ENCODE results near the gene RALA.
"Not testable (repeated sequence)": the region's sequence is repeated elsewhere in the genome, so short reads cannot be mapped to it uniquely, and the experiment has no call there.

Gene RALA

DNA sequence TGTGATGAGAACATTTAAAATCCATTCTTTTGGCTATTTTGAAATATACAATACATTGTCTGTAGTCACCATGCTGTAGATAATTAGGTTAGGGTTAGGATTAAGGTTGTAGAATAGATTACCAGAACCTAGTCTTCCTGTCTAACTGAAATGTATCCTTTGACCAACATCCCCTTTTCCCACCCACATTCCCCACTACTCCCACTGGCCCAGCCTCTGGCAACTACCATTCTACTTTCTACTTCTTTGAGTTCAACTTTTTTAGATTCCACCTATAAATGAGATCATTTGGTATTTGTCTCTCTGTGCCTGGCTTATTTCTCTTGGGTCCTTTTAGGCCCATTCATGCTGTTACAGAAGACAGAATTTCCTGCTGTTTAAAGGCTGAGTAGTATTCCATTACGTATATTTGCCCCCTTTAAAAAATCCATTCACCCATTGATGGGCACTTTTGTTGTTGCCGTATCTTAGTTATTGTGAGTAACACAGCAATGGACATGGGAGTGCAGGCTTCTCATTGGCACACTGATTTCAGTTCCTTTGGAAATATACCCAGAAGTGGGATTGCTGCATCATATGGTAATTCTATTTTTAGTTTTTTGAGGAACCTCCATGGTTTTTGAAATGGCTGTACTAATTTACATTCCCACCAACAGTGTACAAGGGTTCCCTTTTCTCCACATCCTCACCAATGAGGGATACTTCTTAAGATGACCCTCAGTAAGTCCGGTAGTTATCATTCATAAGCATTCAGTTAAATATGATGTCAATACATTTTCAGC is 104.0 kb downstream of the RALA start:
- DNase-seq (ENCODE audit: low spot score): no peak

GRCh38 chr7:39732837-39733804 is 109.7 kb downstream of the RALA start:
- peak; percentile 94 for DNase-seq (ENCODE audit: low spot score)

DNA sequence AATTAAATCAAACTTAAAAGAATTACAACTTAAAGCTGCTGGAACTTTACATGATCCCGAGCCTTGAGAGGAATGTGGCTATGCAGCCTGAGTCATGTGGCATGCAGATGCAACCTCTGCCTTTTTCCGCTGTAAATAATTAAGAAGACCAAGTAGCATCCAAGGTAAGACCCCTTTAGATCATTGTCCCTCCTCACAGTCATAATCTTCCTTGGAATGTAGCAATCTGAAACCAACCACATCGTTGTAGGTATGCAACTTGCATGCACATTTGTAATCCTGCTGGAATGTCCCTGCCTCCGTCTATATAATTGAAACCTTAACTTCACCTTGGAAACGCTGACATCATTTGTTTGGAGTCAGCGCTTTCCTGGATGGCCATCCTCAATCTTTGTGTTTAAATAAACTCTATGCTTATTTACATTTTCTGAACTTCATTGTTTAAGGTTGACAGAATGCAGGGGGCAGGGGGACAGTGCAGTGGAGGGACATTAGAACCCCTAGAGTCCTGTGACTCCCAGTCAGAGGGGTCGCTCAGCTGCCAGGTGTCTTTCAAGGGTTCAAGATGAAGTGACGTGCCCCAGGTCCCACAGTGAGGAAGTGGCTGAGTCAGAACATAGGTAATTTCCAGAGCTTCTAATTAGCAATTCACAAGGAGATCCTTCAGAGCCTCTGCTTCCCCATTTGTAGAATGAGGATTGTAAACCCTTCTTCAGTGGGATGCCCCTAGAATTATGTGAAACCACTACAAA is 110.7 kb downstream of the RALA start:
- DNase-seq (ENCODE audit: low spot score): peak; percentile 59

DNA sequence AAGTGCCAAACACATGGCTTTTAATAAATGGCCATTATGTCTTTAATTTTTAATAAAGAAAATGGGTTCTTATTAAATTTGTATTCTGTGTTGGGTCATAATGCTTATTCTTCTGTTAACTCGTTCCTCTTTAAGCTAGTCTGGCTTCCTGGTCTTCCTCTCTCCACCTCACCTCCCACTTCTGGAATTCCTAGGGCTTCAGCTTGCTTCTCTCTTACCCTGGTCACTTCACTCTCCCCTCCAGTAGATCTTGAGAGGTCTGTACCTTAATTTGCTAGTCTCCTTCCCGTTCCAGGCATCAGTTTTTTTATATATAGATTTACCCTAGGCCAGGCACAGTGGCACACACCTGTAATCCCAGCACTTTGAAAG is 111.2 kb downstream of the RALA start:
- DNase-seq (ENCODE audit: low spot score): no peak

GRCh38 chr7:39735903-39736302 is 112.5 kb downstream of the RALA start:
- DNase-seq (ENCODE audit: low spot score): no peak

- DNase-seq (ENCODE audit: low spot score): no peak
These were observed 118.7 kb downstream of the RALA start for GRCh38 chr7:39741942-39742623.

DNA sequence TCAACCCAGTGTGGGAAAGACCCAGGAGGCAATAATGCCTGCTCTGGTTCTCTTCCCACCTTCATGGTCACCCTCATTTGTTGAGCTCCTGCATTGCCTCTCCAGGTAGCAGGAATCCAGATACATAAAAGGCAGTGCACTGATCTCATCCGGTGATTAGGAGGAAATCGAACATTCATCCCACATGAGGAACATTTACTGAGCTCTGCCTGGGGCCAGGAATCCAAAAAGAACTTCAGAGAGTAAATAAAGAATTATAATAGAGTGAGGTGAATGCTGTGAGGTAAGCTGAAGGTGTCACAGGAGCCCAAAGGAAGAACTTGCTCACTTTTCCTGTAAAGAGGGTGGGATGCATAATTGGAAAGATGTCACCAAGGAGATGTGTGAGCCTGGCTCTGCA is 121.2 kb downstream of the RALA start:
- DNase-seq (ENCODE audit: low spot score): no peak

GRCh38 chr7:39745320-39745719 is 121.9 kb downstream of the RALA start:
- no peak for DNase-seq (ENCODE audit: low spot score)

GRCh38 chr7:39746103-39746819 is 122.9 kb downstream of the RALA start:
- DNase-seq (ENCODE audit: low spot score): peak; percentile 81

DNA sequence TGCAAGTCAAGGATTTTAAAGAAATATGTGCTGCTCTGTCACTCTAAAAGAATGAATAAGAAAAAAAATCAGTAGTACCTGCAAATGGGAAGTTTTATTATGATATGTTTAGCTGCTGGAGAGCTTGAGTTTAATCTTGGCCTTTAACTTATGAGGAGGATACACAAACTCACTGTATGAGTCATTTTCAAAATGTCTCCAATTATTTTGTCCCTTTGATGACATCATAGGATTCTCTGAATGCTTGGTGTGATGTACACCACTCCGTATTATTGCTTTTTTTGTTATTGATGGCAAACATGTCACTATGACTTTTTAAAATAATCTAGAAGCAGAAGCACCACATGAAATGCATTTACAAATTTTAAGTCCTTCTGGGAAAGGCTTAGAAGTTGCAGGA is 125.8 kb downstream of the RALA start:
- DNase-seq (ENCODE audit: low spot score): no peak

- no peak for DNase-seq (ENCODE audit: low spot score)
These were observed 126.3 kb downstream of the RALA start for GRCh38 chr7:39749717-39750116.

- no peak for DNase-seq (ENCODE audit: low spot score)
These were observed 127.1 kb downstream of the RALA start for GRCh38 chr7:39750253-39751077.

GRCh38 chr7:39753237-39753636 is 129.9 kb downstream of the RALA start:
- not testable (repeated sequence) for DNase-seq (ENCODE audit: low spot score)

DNA sequence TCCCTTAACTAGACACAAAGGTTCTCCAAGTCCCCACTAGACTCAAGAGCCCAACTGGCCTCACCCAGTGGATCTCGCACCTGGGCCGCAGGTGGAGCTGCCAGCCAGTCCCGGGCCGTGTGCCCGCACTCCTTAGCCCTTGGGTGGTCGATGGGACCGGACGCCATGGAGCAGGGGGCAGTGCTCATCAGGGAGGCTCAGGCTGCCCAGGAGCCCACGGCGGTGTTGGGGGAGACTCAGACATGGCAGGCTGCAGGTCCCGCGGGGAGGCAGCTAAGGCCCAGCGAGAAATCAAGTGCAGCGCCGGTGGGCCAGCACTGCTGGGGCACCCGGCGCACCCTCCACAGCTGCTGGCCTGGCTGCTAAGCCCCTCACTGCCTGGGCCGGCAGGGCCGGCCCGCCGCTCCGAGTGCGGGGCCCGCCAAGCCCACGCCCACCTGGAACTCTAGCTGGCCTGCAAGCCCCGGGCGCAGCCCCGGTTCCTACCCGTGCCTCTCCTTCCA is 130.5 kb downstream of the RALA start:
- no peak for DNase-seq (ENCODE audit: low spot score)

DNA sequence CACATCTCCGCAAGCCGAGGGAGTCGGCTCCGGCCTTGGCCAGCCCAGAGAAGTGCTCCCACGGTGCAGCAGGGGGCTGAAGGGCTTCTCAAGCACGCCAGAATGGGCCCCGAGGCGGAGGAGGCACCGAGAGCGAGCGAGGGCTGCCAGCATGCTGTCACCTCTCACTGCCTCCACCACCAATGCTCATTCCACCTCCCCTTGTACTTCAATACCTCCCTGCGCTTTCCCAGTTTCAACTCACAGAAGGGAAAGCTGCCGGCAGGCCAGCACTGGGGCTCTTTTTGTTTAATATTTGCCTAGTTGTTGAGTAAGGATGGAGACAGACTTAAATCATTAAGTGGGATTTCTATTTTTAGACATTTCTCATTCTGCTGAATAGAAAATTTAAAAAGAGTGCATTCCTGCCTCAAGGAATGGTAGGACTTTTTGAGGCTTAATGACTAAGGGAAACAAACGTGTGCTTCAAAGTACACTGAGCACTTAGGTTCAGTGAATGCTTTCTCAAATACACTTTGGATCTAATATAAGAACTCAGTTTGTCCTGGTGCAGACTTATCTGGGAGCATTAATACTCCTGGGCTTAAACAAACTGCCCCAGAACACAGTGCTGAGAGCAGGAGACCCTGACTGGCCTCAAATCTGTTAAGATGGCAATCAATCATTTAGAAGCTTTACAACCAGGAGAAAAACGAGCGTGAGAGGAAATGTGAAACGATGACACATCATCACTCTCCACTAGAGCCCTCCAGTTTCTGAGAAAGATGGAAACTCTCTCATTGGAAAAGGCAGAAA is 131.2 kb downstream of the RALA start:
- DNase-seq (ENCODE audit: low spot score): no peak

DNA sequence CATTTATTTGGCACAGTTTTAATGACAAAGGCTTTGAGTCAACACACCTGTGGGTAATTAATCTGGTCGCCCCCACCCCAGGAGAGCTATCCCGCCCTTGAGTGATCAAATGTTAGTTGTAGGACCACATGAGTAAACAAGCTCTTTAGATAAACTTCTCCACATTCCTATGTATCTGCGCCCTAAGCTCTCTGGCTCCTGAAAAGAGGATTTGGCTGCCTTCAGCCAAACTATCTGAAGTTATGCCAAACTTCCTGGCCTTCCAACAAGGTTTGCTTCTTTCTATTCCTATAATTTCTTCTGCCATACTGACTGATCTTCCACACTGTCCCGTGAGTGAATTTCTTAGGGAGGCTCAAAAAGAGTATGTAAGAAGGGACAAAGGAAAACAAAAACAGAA is 134.2 kb downstream of the RALA start:
- no peak for DNase-seq (ENCODE audit: low spot score)
